GM06990 (cell line): ENCODE measurements around the gene PLXNB3.
A peak's percentile ranks its signal among the peaks of the same experiment; 100 is the strongest.

ENCODE experiments used
- DNase-seq: peaks from one replicate; pipeline ENCODE4 v3.0.0-alpha.2; 2011; ENCODE audit not compliant: insufficient read length; ENCODE audit errors: extremely low read depth
- H3K27me3 ChIP-seq: replicated peaks from 2 replicates; pipeline ENCODE4 v1.6.0; 2011; ENCODE audit warnings: low read length; ENCODE audit not compliant: control insufficient read depth, insufficient read depth
- H3K36me3 ChIP-seq: 2 replicates; pipeline ENCODE4 v1.5.1; 2011; ENCODE audit warnings: low read length; ENCODE audit not compliant: control insufficient read depth, insufficient read depth
- H3K4me3 ChIP-seq: replicated peaks from 2 replicates; pipeline ENCODE4 v1.5.1; 2011; ENCODE audit warnings: low read depth, mild to moderate bottlenecking, control low read depth, low read length
- TF ChIP-seq, protein P1 (sequence below): IDR thresholded peaks from 2 replicates; pipeline ENCODE4 v1.5.1; 2011; ENCODE audit warnings: low read length, control low read depth, mild to moderate bottlenecking, inconsistent platforms; ENCODE audit not compliant: insufficient read depth, poor library complexity, severe bottlenecking

PLXNB3 gene

DNA sequence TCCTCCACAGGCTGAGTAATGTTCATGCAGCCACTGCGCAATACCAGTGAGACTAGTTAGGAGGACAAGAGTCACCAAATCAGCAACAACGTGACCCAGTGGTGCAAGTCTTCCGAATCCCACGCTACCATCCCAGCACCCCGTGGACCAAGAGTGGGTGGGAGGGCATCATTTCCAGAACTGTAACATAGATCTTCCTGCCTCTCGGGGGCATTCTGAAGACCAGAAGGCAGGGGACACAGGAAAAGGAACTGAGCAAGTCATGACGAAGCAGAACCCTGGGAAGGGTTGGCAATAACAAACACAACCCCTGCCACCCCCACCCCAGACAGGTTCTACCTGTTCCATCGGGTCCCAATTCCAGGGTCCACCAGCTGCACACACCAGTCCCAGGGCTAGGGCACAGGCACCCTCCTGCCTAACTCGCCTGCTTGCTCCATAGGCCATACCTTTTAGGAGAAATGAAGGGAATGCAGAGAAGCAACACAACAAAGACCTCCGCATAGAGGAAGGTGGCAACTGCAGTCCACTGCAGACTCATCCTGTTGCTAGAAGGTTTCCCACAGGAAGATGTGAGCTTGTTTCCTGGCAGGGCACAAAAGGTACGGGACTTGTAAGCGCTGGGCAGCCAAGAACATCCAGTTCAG, 41.2 kb upstream of the PLXNB3 start:
- TF ChIP-seq, protein P1, sequence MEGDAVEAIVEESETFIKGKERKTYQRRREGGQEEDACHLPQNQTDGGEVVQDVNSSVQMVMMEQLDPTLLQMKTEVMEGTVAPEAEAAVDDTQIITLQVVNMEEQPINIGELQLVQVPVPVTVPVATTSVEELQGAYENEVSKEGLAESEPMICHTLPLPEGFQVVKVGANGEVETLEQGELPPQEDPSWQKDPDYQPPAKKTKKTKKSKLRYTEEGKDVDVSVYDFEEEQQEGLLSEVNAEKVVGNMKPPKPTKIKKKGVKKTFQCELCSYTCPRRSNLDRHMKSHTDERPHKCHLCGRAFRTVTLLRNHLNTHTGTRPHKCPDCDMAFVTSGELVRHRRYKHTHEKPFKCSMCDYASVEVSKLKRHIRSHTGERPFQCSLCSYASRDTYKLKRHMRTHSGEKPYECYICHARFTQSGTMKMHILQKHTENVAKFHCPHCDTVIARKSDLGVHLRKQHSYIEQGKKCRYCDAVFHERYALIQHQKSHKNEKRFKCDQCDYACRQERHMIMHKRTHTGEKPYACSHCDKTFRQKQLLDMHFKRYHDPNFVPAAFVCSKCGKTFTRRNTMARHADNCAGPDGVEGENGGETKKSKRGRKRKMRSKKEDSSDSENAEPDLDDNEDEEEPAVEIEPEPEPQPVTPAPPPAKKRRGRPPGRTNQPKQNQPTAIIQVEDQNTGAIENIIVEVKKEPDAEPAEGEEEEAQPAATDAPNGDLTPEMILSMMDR, result no peak
- Histone ChIP-seq H3K36me3 (peaks cover 2% of the 10 kb centered on the region; the same call in 1 of the 2 replicates), H3K27me3 (no peaks in the 10 kb centered on the region), H3K4me3 (peak overlapping the region; percentile 79)
- DNase-seq, result no peak

DNA sequence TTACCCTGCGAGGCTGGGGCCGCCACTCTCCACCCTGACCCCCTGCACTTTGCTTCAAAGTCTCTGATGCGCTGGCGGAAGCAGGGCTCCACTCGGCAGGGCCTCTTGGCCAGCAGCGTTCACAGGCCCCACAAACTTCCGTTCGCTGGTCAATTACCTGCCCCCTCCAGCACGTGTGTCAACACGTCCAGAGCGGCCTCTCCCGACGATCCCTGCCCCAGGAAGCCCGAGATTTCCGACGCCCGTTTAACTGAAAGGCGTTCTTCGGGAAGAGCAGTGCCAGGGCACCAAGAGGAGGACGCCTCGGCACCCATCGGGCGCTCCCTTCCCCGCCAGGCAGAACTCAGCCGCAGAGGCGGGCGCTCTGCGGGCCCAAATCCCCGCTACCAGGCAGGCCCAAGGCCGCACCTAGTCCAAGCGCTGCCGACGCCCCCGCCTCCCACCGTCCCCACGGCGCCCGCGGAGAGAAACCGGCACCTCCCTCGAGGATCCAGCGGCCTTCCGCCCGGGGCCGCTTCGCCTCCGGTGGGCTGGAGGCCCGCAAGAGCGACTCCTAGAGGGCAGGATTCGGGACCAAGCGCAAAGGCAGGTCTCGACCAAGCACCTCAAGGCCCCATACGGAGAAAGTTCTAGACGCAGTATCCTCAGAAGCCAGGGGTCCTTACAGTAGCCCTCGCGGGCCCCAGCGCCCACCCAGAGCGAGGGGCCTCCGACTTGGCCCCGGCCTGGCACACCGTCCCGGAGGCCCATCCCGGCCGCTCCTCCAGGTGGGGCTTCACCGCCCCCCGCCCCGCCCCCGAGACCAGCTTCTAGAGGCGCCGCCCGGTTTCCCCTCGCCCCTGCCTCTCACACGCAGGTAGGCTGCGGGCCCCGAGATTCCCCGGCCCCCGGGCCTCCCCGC, 40.4 kb upstream of the PLXNB3 start:
- peaks cover 2% of the 10 kb centered on the region; the same call in 1 of the 2 replicates for H3K36me3 ChIP-seq
- no peak for DNase-seq
- TF ChIP-seq, protein P1, result peak; percentile 69
- peak overlapping the region; percentile 79 for H3K4me3 ChIP-seq
- no peaks in the 10 kb centered on the region for H3K27me3 ChIP-seq

DNA sequence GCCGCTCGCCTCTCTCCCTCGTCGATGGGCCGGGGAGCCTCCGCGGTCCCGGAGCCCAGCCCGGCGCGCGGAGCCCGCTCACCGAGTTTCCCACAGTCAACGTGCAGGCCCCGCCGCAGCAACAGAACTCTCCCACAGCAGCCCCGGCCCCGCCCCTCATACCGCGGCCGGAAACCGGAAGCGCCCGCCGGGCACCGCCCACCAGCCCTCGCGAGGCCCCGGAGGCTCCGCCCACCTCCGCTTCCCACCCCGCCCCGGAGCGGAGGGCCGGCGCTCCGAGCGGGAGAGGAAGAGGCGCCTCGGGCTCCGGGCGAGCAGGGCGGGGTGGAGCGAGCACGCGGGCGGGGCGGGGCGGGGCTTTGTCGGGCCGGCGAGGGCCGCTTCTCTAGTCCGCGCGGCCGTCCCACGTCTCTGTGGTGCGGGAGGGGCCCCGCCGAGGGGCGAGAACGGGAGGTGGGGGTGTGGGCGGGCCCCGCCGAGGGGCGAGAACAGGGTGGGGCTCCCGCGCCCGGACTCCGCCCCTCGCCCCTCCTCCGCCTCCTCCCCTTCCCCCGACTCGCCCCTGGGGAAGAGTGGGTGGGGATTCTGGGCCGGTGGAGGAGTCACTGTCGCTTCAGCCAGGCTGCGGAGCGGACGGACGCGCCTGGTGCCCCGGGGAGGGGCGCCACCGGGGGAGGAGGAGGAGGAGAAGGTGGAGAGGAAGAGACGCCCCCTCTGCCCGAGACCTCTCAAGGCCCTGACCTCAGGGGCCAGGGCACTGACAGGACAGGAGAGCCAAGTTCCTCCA, 39.6 kb upstream of the PLXNB3 start, which contains the start of the genes ABCD1 and BCAP31:
TSS of gene ABCD1 (plus strand) at position 605 of the 787 bp plus-strand sequence. CDS start 411 bp downstream, outside the sequence.
TSS of gene BCAP31 (minus strand) at position 136 of the 787 bp plus-strand sequence. CDS start 1,143 bp downstream, outside the sequence.
- Histone ChIP-seq H3K36me3 (peaks cover 2% of the 10 kb centered on the region; the same call in 1 of the 2 replicates), H3K4me3 (peak within 1 kb of the TSS; percentile 79), H3K27me3 (no peaks in the 10 kb centered on the region)
- peak; percentile 93 for DNase-seq
- TF ChIP-seq, protein P1, result no peak

DNA sequence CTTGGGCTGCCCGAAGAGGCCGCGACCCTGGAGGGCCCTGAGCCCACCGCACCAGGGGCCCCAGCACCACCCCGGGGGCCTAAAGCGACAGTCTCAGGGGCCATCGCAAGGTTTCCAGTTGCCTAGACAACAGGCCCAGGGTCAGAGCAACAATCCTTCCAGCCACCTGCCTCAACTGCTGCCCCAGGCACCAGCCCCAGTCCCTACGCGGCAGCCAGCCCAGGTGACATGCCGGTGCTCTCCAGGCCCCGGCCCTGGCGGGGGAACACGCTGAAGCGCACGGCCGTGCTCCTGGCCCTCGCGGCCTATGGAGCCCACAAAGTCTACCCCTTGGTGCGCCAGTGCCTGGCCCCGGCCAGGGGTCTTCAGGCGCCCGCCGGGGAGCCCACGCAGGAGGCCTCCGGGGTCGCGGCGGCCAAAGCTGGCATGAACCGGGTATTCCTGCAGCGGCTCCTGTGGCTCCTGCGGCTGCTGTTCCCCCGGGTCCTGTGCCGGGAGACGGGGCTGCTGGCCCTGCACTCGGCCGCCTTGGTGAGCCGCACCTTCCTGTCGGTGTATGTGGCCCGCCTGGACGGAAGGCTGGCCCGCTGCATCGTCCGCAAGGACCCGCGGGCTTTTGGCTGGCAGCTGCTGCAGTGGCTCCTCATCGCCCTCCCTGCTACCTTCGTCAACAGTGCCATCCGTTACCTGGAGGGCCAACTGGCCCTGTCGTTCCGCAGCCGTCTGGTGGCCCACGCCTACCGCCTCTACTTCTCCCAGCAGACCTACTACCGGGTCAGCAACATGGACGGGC, 38.8 kb upstream of the PLXNB3 start:
- Histone ChIP-seq H3K4me3 (peak overlapping the region; percentile 62), H3K36me3 (peaks cover 1% of the 10 kb centered on the region; the same call in 1 of the 2 replicates), H3K27me3 (no peaks in the 10 kb centered on the region)
- TF ChIP-seq, protein P1, result no peak
- DNase-seq, result peak; percentile 31
